Activated naive CD4-positive, alpha-beta T cell treated with anti-CD3 and anti-CD28 coated beads, Interleukin-2, amount 10 ng/mL, durations not matched to agents 7 days and 5 days (primary cell): ENCODE data around the gene TMEM163.
"Not testable (repeated sequence)": the region's sequence is repeated elsewhere in the genome, so short reads cannot be mapped to it uniquely, and the experiment has no call there.

Experiments
- CTCF ChIA-PET: fragments of 350-600 bp; sonication (Branson Sonifier 250); formaldehyde crosslinking; loops from one replicate; lab custom pipeline; 2021; ENCODE audit warnings: antibody characterized with exemption; lab: Charles Lee
- DNase-seq: peaks from one replicate; pipeline ENCODE4 v3.0.0-alpha.2; 2020
- H3K27ac Mint-ChIP-seq: one replicate; pipeline ENCODE4 v1.8.0; 2021; ENCODE audit warnings: mild to moderate bottlenecking, moderate library complexity, mixed read lengths
- H3K27me3 Mint-ChIP-seq: one replicate; pipeline ENCODE4 v1.8.0; 2021; ENCODE audit warnings: mild to moderate bottlenecking, mixed read lengths
- H3K36me3 Mint-ChIP-seq: one replicate; pipeline ENCODE4 v1.8.0; 2021; ENCODE audit warnings: mixed read lengths
- H3K4me1 Mint-ChIP-seq: one replicate; pipeline ENCODE4 v1.8.0; 2021; ENCODE audit warnings: mixed read lengths
- H3K4me3 Mint-ChIP-seq: one replicate; pipeline ENCODE4 v1.8.0; 2021; ENCODE audit warnings: mild to moderate bottlenecking, moderate library complexity, mixed read lengths
- H3K9me3 Mint-ChIP-seq: one replicate; pipeline ENCODE4 v1.8.0; 2021; ENCODE audit warnings: mixed read lengths

The TMEM163 gene

DNA sequence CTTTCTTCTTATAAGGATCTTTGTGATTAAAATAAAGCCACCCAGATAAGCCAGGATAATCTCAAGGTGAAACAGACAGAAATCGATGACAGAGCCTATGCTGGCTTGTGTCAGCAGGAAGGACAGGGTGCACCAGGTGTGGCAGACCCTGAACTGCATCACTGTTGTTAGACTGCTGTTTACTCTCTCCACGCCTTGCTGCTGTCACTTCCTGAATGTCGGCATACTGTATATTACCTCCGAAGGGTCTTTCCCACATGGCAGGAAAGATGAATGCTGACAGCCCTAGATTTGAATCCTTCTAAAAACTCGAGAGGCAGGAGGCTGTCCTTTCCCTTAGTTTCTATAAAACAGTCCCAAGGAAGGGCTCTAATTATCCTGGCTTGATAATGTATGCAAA, 18.9 kb upstream of the TMEM163 start:
- no peaks in the 10 kb centered on the region for H3K36me3 Mint-ChIP-seq
- CTCF ChIA-PET: no interaction called here
- no peak overlapping the region for H3K27ac Mint-ChIP-seq
- no peak overlapping the region for H3K4me3 Mint-ChIP-seq
- DNase-seq: no peak
- peaks cover 29% of the 10 kb centered on the region for H3K27me3 Mint-ChIP-seq
- no peaks in the 10 kb centered on the region for H3K9me3 Mint-ChIP-seq
- H3K4me1 Mint-ChIP-seq: no peaks in the 10 kb centered on the region

DNA sequence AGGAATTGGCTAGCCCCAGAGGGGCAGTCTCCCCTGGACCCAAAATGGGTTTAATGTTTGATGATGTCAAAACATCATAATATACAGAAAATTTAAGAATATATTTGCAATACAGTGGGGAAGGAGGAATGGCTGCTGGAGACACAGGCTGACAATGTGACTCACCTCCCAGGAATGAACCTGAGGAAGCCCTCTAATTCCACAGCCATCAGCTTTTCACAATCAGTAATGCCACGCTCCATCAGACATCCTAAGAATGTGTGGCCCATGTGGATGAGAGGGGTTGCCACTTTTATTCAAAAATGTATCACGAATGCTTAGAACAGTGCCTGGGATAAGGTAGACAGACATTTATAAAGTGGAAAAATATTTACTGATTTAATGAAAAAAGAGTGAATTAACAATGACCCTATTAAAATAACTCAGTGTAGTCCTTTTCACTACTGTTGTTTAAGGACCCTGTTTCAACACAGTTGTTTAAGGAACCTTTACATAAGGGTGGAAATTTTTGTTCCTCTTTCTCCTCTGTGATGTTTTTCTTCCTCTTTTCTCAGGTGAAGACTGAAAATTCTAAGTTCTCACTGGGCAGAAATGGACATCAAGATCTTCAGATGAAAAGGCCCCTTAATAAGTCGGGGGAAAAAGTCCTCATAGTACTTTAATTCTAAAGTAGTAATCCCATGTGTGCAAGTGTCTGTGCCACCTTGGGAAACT, 17.5 kb upstream of the TMEM163 start:
- Mint-ChIP-seq H3K27ac (no peak overlapping the region), H3K27me3 (peaks cover 31% of the 10 kb centered on the region), H3K36me3 (no peaks in the 10 kb centered on the region), H3K4me1 (no peaks in the 10 kb centered on the region), H3K4me3 (no peak overlapping the region), H3K9me3 (no peaks in the 10 kb centered on the region)
- CTCF ChIA-PET: no interaction called here
- DNase-seq: no peak

DNA sequence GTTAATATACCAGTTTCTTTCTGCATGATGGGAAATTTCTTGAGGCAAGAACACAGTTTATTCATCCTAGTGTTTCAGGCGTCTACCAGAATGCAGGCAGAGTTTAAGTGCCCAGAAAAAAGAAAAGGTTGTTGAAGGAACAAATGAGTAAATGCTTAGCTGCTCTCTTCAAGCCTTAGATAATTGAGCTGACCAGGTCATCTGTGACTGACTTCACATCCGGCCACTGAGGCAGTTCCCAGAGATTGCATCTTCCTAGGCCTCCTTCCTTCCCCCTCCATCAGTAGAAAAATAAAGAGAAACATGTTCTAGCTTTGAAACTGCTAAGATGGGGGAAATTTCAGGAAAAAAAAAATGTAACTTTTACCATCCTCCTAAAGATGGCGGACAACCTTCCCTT, 9.4 kb upstream of the TMEM163 start:
- CTCF ChIA-PET: no interaction called here

DNA sequence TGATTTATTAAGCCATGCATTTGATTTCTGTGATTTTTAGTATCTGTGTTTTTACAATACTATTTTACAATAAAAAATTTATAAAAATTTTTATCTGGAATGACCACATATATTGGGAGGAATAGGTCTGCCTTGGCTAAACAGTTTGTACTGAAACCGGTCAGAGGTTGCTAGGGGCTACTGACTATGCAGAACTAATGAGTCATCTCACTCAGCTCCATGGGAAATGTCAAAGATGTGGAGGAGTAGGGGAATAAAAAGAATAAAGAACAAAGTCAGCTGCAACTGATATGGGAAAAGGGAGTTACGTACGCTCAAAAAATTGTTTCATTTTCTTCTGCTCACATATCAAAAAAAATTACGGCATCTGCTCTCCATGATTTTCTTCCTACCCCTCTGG, 8.6 kb upstream of the TMEM163 start:
- Mint-ChIP-seq H3K27me3 (peaks cover 36% of the 10 kb centered on the region), H3K9me3 (no peaks in the 10 kb centered on the region), H3K36me3 (no peaks in the 10 kb centered on the region), H3K27ac (no peak overlapping the region), H3K4me1 (no peaks in the 10 kb centered on the region), H3K4me3 (no peak overlapping the region)
- DNase-seq: no peak
- CTCF ChIA-PET: no interaction called here

More for the DNA sequence above, 9.4 kb upstream of the TMEM163 start:
- no peak overlapping the region for H3K27ac Mint-ChIP-seq
- no peaks in the 10 kb centered on the region for H3K4me1 Mint-ChIP-seq
- no peaks in the 10 kb centered on the region for H3K36me3 Mint-ChIP-seq
- no peak for DNase-seq
- H3K9me3 Mint-ChIP-seq: no peaks in the 10 kb centered on the region
- H3K27me3 Mint-ChIP-seq: peaks cover 31% of the 10 kb centered on the region
- H3K4me3 Mint-ChIP-seq: no peak overlapping the region

DNA sequence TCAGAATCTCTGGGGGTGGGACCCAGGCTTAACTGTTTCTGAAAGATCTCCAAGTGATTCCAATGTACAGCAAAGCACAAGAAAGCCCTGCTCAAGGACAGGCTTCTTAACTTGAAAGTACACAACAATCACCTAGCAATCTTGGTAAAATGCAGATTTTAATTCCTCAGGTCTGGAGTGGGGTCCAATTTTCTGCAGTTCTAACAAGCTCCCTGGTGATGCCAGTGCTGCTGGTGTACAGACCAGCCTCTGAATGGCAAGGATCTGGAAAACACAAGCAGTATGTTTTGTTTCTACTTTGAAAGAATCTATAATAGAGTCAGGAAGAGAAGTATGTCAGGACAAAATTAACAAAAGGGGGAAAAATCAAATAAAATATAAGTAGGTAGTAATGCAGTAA, 7.8 kb upstream of the TMEM163 start:
- H3K27me3 Mint-ChIP-seq: peaks cover 43% of the 10 kb centered on the region
- H3K36me3 Mint-ChIP-seq: no peaks in the 10 kb centered on the region
- no peaks in the 10 kb centered on the region for H3K9me3 Mint-ChIP-seq
- no peaks in the 10 kb centered on the region for H3K4me1 Mint-ChIP-seq
- H3K27ac Mint-ChIP-seq: no peak overlapping the region
- CTCF ChIA-PET: no interaction called here
- DNase-seq: no peak
- no peak overlapping the region for H3K4me3 Mint-ChIP-seq

DNA sequence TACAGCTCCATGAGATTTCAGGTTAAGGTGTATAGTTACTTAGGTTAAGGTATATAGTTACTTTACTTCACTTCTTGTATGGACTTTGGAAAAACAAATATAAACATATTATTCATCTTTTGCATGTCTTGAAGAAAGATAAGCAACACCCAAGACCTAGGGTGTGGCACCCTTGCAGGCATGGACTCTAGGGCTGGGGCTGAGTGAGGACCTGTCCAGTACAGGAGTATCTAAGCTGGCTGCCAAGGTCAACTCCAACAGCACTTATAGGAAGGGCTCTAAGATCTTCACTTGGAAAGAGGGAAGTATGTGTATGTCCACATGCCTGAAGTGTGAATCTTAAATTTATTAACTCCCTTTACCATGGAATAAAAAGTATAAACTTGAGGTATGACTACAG, 7.1 kb upstream of the TMEM163 start:
- no peak overlapping the region for H3K27ac Mint-ChIP-seq

GRCh38 chr2:134724341-134724740, 5.5 kb upstream of the TMEM163 start:
- H3K4me1 Mint-ChIP-seq: no peaks in the 10 kb centered on the region
- CTCF ChIA-PET: no interaction called here
- H3K27ac Mint-ChIP-seq: no peak overlapping the region
- H3K36me3 Mint-ChIP-seq: no peaks in the 10 kb centered on the region
- H3K27me3 Mint-ChIP-seq: peaks cover 58% of the 10 kb centered on the region
- H3K4me3 Mint-ChIP-seq: no peak overlapping the region
- no peaks in the 10 kb centered on the region for H3K9me3 Mint-ChIP-seq
- no peak for DNase-seq

More for the DNA sequence above, 7.1 kb upstream of the TMEM163 start:
- no peak for DNase-seq
- Mint-ChIP-seq H3K4me3 (no peak overlapping the region), H3K27me3 (peaks cover 47% of the 10 kb centered on the region), H3K9me3 (no peaks in the 10 kb centered on the region), H3K4me1 (no peaks in the 10 kb centered on the region), H3K36me3 (no peaks in the 10 kb centered on the region)
- CTCF ChIA-PET: no interaction called here

DNA sequence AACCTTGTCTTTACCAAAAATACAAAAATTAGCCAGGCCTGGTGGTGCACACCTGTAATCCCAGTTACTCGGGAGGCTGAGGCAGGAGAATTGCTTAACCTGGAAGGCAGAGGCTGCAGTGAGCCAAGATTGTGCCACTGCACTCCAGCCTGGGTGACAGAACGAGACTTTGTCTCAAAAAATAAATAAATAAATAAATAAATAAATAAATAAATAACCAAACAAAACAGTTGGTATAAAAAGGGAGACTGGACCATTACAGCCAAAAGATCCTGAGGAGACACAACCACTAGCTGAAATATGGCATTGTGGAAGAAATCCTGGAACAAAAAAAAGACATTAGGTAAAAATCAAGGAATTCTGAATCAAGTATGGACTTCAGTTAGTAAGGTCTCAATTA, 4.9 kb upstream of the TMEM163 start:
- H3K4me1 Mint-ChIP-seq, H3K36me3 Mint-ChIP-seq, CTCF ChIA-PET, DNase-seq, H3K27ac Mint-ChIP-seq, H3K4me3 Mint-ChIP-seq, H3K9me3 Mint-ChIP-seq: not testable (repeated sequence)
- peaks cover 61% of the 10 kb centered on the region for H3K27me3 Mint-ChIP-seq

GRCh38 chr2:134722728-134723127, 3.9 kb upstream of the TMEM163 start:
- Mint-ChIP-seq H3K36me3 (no peaks in the 10 kb centered on the region), H3K27me3 (peaks cover 65% of the 10 kb centered on the region), H3K4me3 (no peak overlapping the region), H3K4me1 (peaks cover under 1% of the 10 kb centered on the region), H3K27ac (no peak overlapping the region), H3K9me3 (no peaks in the 10 kb centered on the region)
- DNase-seq: no peak
- CTCF ChIA-PET: no interaction called here

DNA sequence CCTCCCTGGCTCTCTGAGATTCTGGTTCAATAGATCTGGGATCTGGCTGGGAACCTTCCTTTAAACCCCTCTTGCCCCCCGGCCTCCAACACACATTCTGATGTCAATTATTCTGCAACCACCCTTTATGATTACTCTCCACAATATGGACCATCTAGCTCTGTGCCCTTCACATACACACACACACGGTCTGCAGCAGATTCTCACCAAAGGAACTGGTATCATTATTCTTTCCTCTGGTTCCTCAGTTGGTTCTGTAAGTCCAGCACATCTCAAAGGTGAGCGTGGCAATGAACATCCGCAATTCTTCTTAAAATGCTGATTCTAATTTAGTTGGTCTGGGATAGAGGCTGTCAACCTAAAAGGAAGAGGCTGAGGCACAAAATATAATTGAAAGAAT, 2.8 kb upstream of the TMEM163 start:
- Mint-ChIP-seq H3K27ac (no peak overlapping the region), H3K27me3 (peaks cover 72% of the 10 kb centered on the region)
- no peak for DNase-seq

GRCh38 chr2:134718023-134718816, 580 bp downstream of the TMEM163 start:
- DNase-seq: peak; percentile 34
- Mint-ChIP-seq H3K4me1 (peaks cover 28% of the 10 kb centered on the region), H3K27ac (no peak overlapping the region), H3K36me3 (no peaks in the 10 kb centered on the region), H3K9me3 (no peaks in the 10 kb centered on the region), H3K27me3 (peaks cover 82% of the 10 kb centered on the region), H3K4me3 (peak overlapping the region; percentile 61)
- CTCF ChIA-PET: no interaction called here

More for the DNA sequence above, 2.8 kb upstream of the TMEM163 start:
- peaks cover 8% of the 10 kb centered on the region for H3K4me1 Mint-ChIP-seq
- CTCF ChIA-PET: no interaction called here
- H3K9me3 Mint-ChIP-seq: no peaks in the 10 kb centered on the region
- no peak overlapping the region for H3K4me3 Mint-ChIP-seq
- H3K36me3 Mint-ChIP-seq: no peaks in the 10 kb centered on the region

DNA sequence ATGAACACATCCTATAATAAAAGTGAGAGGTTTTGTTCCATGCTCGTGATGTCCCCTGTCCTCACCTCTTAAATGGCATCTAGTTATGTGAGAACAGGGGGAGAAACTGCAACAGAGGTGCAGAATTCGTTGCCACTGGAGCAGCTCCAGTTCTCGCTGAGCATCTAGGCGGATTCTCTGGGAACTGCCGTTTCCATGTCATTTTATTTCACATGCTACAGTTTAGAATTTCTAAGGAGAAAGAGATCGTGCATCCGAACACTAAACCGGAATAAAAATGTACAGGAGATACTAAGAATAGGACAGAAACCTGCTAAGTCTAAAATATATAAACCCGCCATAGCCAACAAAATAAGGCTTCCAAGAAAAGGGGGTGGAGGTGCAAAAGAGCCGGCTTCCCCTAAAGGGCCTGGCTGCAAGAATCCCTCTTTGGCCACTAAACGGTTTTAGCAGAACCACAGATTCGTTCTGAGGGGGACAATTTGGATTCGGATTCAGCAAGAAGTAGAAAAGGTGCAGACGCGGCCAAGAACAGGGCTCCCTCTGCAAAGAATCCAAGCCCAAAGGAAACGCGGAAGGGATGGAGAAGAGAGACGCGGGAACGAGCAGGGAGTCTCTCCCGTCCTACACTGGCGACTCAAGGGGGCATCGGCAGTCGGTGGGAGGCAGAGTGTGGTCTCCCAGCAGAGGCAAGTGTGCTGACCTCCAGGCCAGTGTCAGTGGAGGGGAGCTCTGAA, 1.3 kb downstream of the TMEM163 start:
- no peak overlapping the region for H3K27ac Mint-ChIP-seq
- H3K27me3 Mint-ChIP-seq: peaks cover 85% of the 10 kb centered on the region

DNA sequence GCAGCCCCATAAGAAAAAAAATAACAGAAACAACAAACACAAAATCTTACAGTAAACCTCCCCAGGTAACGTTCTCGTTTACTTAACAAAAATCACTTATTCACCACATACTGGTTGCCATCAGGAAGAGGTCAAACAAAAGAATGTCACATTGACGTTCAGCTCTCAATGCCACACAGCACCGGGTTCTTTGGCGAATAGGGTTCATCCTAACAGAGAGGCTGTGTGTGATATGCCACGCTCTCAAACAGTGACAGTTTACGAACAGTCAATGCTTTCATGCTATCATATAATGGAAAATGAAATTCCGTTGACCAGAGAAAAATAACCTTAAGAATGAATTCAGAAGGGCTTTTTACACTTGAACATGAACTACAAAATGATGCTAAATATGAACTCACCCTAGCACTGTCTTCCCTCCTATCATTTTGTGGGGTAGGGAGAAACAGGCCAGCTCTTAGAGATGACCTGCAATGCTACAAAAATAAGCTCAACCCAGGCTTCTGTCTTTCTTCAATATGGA, 2.0 kb downstream of the TMEM163 start:
- H3K4me3 Mint-ChIP-seq: no peak overlapping the region
- peaks cover 31% of the 10 kb centered on the region for H3K4me1 Mint-ChIP-seq
- H3K27me3 Mint-ChIP-seq: peaks cover 84% of the 10 kb centered on the region
- H3K27ac Mint-ChIP-seq: no peak overlapping the region
- no peak for DNase-seq
- no peaks in the 10 kb centered on the region for H3K36me3 Mint-ChIP-seq
- CTCF ChIA-PET: no interaction called here
- H3K9me3 Mint-ChIP-seq: no peaks in the 10 kb centered on the region

More for the DNA sequence above, 1.3 kb downstream of the TMEM163 start:
- H3K4me1 Mint-ChIP-seq: peaks cover 31% of the 10 kb centered on the region
- H3K36me3 Mint-ChIP-seq: no peaks in the 10 kb centered on the region
- DNase-seq: no peak
- CTCF ChIA-PET: no interaction called here
- H3K9me3 Mint-ChIP-seq: no peaks in the 10 kb centered on the region
- peak overlapping the region; percentile 61 for H3K4me3 Mint-ChIP-seq

DNA sequence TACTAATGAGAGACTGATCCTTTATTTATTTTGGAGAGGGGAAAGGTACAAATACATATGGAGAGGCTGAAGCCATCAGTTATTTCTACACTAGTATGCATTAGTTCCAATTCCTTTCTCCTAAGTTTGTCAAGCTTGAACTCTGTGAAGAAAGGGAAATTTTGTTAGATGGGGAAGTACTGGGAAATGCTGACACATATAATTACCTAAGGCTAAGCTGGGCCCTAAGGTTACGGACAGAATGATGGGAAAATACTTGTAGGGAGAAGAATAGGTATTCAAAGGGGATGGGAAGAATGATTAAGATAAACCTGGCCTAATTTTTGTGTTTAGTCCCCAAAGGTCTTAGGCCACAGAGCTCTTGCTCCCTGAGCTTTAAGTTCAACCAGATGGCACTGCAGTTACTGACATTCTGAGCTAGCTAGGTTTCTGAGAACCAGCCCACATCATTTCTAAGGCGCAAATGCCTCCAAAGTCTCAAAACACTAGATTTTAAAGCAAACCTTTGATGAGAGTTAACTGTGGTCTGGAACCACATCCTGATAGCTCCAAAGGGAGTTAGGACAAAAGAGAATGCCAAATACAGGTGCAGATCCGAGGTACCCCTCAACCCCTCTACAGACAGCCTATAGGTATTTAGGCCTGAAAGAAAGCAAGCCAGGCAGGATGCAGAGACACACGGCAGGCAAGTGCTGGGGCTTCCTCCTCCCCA, 2.7 kb downstream of the TMEM163 start:
- Mint-ChIP-seq H3K36me3 (no peaks in the 10 kb centered on the region), H3K4me1 (peaks cover 31% of the 10 kb centered on the region), H3K4me3 (no peak overlapping the region), H3K27ac (no peak overlapping the region), H3K9me3 (no peaks in the 10 kb centered on the region), H3K27me3 (peaks cover 78% of the 10 kb centered on the region)
- CTCF ChIA-PET: interaction anchor here (1.1 kb wide), 1 partner anchor 58 kb away, joined by 3 read pairs; no protein-coding TSS in a partner anchor
- no peak for DNase-seq
